CD4-positive, alpha-beta T cell treated with Interleukin-4 for 4 hours (primary cell): ENCODE results near the gene GBP7.

Source experiments
- DNase-seq: peaks from one replicate; pipeline ENCODE4 v3.0.0-alpha.2; 2020

Gene GBP7

GRCh38 chr1:89104687-89105086 lies 71.1 kb downstream of the GBP7 start:
- no peak for DNase-seq

GRCh38 chr1:89104147-89104546 lies 71.7 kb downstream of the GBP7 start:
- DNase-seq: no peak

- no peak for DNase-seq
These were observed 73.8 kb downstream of the GBP7 start for GRCh38 chr1:89102021-89102420.

GRCh38 chr1:89100412-89100811 lies 75.4 kb downstream of the GBP7 start:
- no peak for DNase-seq

GRCh38 chr1:89098857-89099256 lies 76.9 kb downstream of the GBP7 start:
- DNase-seq: no peak

- DNase-seq: no peak
These were observed 80.1 kb downstream of the GBP7 start for GRCh38 chr1:89095737-89096136.

GRCh38 chr1:89089962-89090361 lies 85.8 kb downstream of the GBP7 start:
- DNase-seq: no peak

GRCh38 chr1:89088572-89088971 lies 87.2 kb downstream of the GBP7 start:
- no peak for DNase-seq

GRCh38 chr1:89087241-89087640 lies 88.6 kb downstream of the GBP7 start:
- DNase-seq: no peak

GRCh38 chr1:89085781-89086180 lies 90.0 kb downstream of the GBP7 start:
- peak; percentile 78 for DNase-seq
